GM19023 (cell line): ENCODE data around the gene CDHR1.

Experiments used
- ATAC-seq: cut with Tn5 transposase; IDR thresholded peaks from one replicate; pipeline ENCODE4 v1.9.1; 2021; ENCODE audit warnings: mild to moderate bottlenecking, moderate library complexity; ENCODE audit not compliant: unreplicated experiment

Gene CDHR1

DNA sequence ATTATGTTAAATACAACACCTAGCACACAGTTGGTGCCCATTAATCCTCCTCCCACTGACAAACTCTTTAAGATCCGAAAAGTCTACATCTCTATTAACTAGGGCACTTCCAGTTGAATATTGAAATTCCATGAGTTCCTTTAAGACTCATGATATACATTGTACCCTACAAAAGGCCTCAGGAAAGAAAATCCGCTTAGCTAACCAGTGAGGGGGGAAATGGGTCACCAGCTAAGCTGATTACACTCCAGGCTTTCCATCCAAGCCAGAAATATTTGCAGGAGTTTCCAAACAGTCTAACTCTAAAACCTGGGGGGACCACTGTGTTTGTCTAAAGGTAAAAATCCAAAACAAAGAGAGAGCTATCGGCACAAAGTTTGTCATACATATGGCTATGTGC lies 32.3 kb downstream of the CDHR1 start:
- ATAC-seq = no peak

DNA sequence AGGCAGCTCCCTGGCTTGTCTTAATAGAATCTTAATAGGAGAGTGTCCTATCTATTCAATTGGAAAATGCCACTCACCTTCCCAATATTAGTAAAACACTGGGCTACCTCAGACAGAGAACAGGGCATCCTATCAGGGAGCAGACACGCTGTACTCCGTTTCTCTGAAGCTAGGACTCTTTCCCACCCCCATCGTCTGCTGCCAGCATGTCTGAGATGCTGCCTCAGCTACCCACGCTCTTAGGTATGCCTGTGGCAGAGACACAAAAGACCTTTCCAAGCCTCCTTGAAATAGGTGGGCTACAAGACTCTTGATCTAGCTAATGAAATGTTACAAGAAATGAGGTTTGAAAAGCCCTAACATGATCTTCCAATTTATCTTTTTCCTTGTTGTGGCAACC lies 33.5 kb downstream of the CDHR1 start:
- ATAC-seq = no peak

DNA sequence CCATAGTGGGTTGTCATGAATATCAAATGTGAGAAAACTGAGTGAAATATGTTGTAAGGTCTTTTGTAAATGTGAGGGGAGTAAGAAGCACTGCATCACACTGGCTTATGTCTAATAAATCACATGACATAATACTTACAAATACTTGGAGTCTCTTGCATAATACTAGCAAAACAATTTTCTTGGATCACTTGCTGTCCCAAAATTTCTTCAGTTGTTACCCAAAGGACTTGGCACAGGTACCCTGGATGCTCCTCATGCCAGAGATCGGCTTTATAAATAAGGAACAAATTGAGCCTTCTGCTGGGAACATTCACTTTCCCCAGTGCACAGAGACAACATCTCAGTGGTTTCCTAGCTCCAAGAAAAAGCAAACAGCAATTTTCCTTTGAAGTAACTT lies 36.0 kb downstream of the CDHR1 start:
- no peak for ATAC-seq

DNA sequence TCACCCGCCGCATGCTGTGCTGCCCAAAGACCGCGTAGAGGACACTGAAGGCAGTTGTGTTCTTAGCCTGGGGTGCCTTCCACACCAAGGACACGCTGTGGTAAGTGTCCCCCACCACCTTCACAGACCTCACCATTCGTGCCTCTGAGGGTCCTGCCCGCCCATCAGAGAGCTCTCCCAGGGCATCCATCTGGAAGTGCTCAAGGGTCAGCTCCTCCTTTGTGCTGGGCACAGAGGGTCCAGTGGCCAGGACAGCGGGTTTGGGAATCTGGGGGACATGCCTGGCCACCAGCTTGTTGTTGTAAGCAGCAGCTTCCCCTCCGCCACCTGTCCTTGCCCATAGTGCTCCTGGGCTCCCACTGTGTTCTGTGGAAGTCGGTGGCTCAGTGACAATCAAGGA lies 38.0 kb downstream of the CDHR1 start:
- no peak for ATAC-seq

DNA sequence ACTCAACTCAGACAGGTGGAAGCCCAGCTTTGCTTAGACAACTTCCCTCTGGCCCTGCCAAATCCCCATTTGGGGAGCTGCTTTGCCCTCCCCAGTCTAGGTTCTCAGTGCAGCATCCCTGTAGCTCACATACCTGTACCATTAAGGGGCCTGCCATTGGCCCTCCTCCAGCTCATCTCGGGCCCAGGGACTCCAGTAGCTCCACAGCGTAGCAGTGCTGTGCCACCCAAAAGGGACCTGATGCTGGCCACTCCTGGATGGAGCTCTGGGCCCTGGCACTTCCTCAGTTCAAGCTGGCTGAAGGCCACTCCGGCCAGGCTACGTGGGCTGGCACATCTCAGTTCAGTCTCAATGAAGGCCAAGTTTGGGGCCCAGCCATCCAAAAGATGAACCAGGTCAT lies 39.6 kb downstream of the CDHR1 start:
- no peak for ATAC-seq

DNA sequence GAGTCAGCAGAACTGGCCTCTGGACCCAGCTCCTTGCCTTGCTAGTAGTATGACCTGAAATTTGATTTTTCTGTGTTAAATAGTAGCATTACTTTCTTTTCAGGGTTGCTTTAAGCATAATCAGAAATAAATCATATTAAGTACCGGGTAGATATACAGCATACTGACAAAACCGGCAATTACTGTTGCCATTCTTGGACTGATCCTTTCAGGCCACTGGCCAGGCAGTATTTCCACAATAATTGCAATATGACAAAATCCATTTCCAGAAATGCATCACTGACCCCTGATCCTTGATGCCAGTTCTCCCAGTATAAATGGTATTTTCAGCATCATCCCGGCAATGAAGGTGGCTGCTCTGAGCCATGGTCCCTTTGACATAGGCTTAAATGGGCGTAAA lies 40.1 kb downstream of the CDHR1 start:
- ATAC-seq = no peak

DNA sequence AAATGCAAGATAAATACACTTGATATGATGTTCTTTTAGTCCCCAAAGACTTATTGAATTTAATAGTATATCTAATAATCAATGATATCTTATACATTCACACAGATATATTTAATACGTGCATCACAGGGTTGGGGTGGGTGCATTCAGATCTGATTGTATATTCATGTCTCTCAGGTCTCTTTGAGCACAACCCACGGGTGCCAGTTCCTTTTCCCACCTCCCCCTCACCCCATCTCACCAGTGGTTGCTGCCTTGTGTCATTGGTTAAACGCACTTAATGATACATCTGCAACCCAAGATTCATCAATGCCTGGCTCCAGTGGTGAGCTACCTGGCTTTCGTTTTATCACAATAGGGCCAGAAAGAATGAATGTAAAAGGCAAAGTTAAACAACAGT lies 40.8 kb downstream of the CDHR1 start:
- ATAC-seq = no peak

DNA sequence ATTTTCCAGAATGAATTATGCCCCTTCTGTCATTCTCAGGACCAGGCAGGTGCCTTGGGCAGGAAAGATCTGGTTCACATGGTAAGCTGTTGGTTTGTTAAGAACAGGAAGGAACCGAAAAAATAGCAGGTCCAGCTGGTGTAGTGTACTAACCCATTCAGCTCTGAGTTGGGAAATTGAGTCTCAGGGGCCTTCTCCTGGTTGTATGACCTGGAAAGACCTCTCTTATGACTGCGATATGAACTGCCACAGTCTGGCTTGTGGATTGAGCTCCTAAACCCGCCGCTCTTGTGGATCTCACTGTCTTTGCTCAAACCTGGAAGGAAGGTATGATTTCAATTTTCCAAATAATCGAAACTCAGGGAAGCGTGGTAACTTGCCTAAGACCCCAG lies 42.5 kb downstream of the CDHR1 start:
- ATAC-seq = no peak

DNA sequence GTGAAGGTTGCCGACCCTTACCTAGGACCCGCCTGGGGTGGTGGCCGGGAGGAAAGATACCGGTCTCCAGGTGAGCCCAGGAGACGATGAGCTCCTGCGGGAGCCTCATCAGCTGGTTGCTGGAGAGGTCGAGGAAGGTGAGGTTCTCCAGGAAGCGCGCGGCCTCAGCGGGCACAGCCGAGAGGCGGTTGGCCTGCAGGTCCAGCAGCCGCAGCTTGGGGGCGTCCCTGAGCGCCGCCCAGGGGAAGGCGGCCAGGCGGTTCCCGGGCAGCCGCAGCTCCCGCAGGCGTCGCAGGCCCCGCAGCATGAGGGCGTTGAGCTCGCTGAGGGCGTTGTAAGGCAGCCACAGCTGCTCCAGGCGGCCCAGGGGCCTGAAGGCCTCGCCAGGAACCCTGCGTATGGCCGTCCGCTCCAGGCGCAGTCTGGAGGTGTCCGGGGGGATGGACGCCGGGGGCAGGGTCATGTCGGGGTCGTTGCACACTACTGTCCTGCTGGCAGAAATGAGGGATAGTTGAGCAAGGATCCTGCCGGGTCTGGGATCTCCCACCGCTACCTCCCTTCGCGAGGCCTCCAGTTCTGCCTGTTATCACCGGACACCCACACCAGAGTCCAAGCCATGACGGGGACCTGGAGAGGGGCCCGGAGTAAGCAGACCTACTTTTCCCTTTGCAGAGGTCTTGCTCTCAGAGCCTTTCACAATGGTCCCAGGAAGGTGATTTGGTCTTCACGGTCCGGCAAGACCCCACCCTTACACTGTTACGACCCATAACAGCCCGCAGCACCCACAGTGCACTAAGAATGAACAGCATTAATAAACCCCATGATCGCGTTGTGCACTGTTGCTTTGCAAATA lies 43.1 kb downstream of the CDHR1 start:
- ATAC-seq = no peak

DNA sequence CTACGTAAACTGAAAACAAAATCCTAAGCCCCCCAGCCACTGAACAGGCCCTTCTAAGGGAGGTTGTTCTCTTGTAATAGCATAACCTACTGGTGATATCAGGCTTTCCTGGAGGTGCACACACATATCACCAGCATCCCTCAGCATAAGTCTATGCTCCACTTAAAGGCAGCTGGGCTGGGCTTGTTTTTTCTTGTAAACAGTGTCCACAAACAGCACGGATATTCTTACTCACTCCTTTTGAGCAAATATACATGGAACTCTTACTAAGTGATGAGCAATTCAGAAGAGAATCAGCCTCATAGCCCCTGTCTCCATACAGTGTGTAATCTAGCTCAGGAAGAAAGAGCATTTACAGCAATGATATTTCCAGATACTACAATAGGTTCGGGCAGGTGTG lies 44.6 kb downstream of the CDHR1 start:
- no peak for ATAC-seq

DNA sequence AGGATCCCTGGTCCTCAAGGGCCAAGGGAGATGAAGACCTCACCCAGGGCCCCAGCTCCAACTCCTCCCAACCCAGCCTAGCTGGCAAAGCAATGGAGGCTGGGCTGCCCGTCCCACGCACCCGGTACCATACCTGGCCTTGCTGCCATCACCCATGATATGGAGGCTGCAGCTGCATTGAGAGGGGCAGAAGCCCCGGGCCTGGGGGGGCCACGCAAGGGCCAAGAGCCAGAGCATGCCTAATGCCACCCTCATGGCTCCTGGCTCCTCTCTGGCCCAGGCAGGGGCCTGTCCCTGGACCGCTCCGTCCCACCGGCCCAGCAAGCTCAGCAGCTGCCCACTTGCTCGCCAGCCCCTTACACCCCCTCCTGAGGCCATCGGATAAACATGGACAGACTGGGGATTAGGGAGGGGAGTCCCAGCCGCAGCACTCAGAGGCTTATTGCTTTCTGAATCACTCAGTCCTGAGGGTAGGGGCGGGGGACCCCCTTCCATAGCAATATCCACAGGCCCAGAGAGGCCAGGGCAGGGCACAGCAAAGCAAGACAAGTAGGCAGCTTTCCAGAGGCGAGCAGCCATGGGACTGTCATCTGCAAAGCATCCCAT lies 47.0 kb downstream of the CDHR1 start, which contains the start of gene LRIT1:
Gene LRIT1 (minus strand): TSS at position 362 of the 606 bp plus-strand sequence. CDS start 107 bp downstream, at position 255.
- no peak for ATAC-seq

DNA sequence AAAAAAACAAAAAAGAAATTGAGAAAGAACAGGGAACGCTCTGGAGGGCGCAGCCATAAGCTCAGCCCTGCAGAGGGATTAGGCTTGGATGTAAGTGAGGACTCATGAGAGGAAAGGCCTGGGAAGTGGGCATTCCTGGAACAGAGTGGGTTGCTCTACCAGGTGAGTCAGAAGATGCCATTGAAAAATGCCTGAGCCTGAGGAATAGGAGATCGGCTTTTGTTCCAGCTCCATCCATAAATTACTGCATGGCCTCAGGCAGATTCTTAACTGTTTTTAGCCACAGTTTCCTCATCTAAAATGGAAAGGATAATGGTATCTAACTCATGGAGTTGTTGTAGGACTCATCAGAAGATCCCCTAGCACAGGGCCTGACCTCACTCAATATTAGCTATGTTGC lies 49.4 kb downstream of the CDHR1 start:
- no peak for ATAC-seq

DNA sequence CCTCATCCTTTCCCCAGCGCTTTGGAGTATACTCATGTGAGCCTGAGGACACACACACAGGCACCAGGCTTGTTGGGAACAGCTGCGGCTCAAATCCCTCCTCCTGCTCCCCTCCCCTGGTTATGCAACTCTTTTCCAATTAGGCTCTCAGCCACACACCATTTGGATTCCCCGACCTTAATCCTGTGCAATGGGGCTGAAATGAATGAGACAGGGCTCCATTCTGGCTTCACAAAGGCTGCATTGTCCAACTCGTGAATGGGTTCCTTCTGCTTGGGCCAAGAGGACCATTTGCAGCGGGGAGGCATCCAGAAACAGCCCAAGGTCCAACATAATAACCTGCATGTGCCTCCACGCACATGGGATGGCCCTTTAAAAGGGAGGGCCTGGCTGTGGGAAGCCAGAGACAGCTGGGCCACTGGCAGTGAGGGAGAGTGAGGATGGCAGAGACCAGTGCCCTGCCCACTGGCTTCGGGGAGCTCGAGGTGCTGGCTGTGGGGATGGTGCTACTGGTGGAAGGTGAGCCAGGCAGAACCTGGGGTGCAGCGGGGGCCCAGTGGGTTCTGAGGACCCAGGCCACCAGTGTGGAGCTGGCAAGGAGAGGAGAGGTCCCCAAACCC lies 50.4 kb downstream of the CDHR1 start, which contains the start of gene RGR:
Gene RGR (plus strand): TSS at position 403 of the 620 bp plus-strand sequence. CDS start 38 bp downstream, at position 441.
- no peak for ATAC-seq

DNA sequence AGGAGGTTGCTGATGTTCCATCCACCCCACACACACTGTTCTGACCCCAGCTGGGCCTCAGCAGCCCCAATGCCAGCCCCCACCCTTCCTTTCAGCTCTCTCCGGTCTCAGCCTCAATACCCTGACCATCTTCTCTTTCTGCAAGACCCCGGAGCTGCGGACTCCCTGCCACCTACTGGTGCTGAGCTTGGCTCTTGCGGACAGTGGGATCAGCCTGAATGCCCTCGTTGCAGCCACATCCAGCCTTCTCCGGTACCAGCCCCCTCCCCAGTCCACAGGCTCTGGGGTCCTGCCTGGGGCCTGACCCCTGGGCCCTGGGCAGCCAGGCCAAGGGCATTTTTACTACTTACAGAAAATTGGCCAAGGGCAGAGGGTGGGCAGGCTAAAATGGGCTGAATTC lies 53.2 kb downstream of the CDHR1 start:
- no peak for ATAC-seq

DNA sequence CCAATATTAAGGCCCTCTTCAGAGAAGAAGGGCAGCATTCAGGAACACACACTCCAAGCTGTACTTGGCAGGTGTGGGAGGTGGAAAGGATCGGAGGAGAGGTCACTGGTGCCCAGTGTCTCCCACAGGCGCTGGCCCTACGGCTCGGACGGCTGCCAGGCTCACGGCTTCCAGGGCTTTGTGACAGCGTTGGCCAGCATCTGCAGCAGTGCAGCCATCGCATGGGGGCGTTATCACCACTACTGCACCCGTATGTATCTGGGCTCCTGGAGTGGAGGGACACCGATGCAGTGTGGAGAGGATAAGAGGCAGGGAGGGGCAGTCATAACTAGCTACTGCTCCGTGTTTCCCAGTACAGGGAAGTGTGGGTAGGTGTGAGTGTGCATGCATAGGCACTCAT lies 54.5 kb downstream of the CDHR1 start:
- no peak for ATAC-seq

DNA sequence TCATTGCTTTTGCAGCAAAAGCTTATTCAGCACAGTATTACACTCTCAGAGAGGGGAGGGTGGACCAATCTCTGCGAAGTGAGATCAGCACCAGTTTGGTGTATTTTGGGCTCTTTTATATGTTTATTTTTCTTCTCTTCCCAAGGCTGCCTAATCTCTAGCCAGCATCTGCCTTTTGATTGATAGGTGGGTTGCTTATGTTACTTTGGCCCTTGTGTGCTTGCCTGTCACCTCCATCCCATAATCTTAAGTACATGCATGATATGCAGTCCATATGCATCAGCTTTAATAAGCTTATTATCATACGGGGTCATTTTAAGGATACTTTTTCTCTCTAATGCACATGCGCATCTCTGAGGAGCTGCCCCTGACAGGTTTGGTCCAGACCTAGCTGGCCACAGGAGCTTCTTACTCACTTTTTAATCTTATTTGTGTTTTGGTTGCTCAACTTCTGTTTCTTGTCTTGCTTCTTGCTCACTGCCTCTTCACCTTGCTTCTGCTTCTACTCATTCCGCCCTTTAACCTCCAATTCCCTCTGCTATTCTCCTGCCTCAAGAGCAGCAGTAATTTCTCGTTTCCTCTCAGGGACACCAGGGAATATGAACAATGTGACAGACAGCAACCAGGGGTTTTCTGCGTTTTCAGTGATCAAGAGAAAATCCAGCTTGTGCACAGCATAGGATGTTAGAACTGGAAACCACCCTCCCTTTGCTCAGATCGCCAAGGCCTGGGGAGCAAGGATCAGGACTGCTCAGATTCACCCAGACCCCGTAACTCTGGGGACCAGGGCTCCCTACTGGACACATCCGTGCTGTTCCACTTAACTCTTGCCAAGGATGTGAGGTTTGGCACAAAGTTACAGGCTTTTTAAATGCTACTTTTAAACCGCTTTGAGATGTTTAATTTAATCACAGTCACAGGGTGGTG lies 60.5 kb downstream of the CDHR1 start:
- ATAC-seq = no peak

DNA sequence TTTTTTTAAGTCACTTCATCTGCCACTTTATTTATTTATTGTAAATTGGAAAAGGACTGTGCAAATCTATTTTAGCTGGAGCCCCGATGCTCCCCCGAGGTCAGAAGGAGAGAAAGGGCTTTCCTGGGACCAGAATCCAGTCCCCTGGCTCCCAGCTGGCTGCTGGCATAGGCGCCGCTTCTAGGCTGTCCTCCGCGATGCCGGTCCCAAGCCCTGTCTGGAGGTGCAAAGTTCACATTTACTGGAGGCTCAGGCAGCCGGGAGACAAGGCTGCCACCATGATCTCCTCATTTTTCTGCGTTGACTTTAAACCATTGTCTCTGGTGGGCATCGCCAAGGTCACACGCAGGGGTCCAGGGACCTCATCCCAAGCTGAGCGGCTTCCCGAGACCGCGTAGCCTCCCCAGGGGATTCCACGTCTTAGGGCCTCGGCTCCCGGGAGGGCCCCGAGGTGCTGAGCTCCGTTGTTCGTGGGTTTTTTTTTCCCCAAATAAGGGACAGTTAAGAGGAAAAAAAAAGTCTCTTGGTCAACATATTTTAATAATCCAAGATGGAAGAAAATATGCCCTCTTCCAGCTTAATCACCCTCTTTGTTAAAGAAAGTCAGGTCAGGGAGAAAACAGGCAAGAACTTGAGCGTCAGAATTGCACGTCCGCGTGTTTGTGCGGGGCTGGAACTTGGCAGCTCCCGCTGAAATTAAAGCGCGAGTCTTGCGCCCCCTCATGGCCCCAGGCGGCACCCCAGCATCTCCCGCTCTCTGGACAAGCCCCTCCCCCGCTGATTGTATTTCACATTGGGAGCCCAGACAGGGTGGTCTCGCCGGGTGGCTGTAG lies 62.4 kb downstream of the CDHR1 start:
- ATAC-seq = peak; percentile 68

DNA sequence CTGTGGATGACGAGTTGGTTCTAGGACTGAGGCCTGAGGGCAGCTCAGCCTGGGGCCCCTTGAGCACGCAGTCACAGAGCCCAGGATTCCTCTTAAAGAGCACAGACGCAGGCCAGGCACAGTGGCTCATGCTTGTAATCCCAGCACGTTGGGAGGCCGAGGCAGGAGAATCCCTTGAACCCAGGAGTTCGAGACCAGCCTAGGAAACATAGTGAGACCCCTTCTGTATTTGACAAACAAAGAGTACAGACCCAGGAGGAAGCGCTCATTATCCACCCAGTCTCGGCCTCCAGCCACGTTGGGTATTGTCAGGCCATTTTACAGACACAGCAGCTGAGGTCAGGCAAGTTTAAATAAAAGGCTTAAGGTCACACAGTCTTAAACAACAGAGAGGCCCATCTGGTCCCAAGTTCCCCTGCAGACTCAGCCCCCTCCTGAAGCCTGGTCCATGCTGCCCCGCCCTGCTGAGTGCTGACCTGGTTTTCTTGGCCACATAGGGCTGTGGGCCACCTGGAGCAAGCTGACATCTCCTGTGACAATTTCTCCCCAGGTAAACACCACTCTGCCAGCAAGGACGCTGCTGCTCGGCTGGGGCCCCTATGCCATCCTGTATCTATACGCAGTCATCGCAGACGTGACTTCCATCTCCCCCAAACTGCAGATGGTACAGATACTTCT lies 63.1 kb downstream of the CDHR1 start:
- no peak for ATAC-seq

DNA sequence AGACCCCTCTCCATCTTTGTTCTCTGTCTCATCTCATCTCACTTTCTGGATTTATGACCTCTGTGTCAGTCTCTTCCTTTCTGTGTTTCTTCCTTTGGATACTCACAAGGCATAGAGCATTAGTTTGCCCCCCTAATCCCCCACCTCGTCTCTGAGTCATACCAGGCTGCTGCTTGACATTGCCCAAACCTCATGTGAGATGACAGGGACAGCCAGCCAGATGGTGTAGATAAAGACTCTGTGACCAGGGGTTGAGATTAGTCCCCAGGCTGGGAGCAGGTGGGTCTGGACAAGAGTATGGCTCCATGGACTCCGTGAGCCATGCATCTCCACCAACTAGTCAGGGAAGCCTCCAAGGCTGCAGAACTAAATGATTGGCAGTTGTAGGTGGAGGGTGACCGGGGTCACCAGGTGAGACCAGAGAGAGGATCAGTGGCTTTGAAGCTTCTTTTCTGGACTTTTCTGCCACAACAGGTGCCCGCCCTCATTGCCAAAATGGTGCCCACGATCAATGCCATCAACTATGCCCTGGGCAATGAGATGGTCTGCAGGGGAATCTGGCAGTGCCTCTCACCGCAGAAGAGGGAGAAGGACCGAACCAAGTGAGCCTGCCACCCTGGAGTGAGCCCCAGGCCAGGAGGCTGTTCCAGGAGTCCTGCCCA lies 63.8 kb downstream of the CDHR1 start:
- ATAC-seq = no peak
